Measurements from ENCODE around the gene RNASE3.
"Not testable (repeated sequence)": the region's sequence is repeated elsewhere in the genome, so short reads cannot be mapped to it uniquely, and the experiment has no call there.

DNA sequence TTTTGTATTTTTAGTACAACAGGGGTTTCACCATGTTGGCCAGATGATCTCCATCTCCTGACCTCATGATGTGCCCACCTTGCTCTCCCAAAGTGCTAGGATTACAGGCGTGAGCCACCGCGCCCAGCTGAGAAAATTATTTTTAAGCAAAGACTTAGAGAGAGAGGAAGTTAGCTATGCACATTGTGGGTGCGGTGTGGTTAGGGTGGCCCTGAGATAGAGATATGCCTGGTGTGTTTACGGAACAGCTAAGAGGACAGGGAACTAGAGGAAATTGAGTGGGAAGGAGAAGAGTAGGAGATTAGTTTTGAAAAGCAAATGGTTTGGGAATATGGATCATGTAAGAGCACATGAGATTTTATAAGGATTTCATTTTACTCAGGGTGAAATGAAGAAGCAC lies 10.0 kb upstream of the RNASE3 start:
- TF ChIP-seq, protein P1, sequence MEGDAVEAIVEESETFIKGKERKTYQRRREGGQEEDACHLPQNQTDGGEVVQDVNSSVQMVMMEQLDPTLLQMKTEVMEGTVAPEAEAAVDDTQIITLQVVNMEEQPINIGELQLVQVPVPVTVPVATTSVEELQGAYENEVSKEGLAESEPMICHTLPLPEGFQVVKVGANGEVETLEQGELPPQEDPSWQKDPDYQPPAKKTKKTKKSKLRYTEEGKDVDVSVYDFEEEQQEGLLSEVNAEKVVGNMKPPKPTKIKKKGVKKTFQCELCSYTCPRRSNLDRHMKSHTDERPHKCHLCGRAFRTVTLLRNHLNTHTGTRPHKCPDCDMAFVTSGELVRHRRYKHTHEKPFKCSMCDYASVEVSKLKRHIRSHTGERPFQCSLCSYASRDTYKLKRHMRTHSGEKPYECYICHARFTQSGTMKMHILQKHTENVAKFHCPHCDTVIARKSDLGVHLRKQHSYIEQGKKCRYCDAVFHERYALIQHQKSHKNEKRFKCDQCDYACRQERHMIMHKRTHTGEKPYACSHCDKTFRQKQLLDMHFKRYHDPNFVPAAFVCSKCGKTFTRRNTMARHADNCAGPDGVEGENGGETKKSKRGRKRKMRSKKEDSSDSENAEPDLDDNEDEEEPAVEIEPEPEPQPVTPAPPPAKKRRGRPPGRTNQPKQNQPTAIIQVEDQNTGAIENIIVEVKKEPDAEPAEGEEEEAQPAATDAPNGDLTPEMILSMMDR (IDR thresholded peaks at IDR 0.05), result not testable (repeated sequence)
- not testable (repeated sequence) for TF ChIP-seq POLR2A (IDR thresholded peaks at IDR 0.05)

Measured in uterus (tissue), 2 donors.